Erythroblast (primary cell): ENCODE data around the gene LSS.

Source experiments
- GATA1 ChIP-seq: IDR thresholded peaks from 2 replicates; pipeline ENCODE4 v1.6.1; 2011; ENCODE audit warnings: low read depth, mild to moderate bottlenecking, control low read depth, low read length, moderate library complexity
- POLR2A ChIP-seq: IDR thresholded peaks from 2 replicates; pipeline ENCODE4 v1.6.1; 2011; ENCODE audit warnings: mild to moderate bottlenecking, low read length

DNA sequence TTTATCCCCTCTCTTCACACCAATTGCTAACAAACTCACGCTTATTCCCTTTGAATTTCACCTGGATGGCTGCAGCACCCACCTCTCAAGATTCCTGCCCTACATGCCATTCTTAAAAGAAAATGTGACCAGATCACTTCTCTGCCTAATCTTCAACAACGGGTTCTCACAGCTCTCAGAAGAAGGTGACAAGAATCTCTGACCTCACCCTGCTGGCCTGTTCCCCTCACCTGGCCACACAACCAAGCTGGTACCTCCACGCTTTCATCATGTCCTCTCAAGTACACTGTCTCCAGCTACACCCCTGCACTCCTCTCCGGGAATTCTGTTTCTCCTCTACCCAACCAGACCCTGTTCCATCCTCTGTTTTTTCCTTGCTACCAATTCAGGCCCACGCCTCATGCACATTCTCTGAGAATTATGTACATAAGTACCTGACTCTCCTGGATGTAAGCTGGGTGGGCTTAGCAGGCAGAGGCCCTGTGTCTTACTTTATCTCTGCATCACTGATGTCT, 5.9 kb upstream of the LSS start:
- no peak for TF ChIP-seq POLR2A
- no peak for TF ChIP-seq GATA1
